NT2/D1 (cell line): ENCODE data around the gene PTPN12.

Source experiments
- DNase-seq: peaks from one replicate; pipeline ENCODE4 v3.0.0-alpha.2; 2011; ENCODE audit warnings: low read depth, low spot score
- H3K27me3 ChIP-seq: 2 replicates; pipeline ENCODE4 v1.6.0; 2011; ENCODE audit warnings: mild to moderate bottlenecking; ENCODE audit not compliant: insufficient read length, insufficient read depth
- H3K36me3 ChIP-seq: 2 replicates; pipeline ENCODE4 v1.6.1; 2011; ENCODE audit warnings: mild to moderate bottlenecking, low read length, mixed read lengths; ENCODE audit not compliant: insufficient read depth, insufficient read length
- H3K4me1 ChIP-seq: 2 replicates; pipeline ENCODE4 v1.5.1; 2011; ENCODE audit not compliant: insufficient read depth, insufficient read length
- H3K4me3 ChIP-seq: 2 replicates; pipeline ENCODE4 v1.5.1; 2011; ENCODE audit warnings: low read depth; ENCODE audit not compliant: insufficient read length
- H3K9ac ChIP-seq: 2 replicates; pipeline ENCODE4 v1.6.0; 2011; ENCODE audit warnings: low read depth; ENCODE audit not compliant: insufficient read length
- H3K9me3 ChIP-seq: 2 replicates; pipeline ENCODE4 v1.5.1; 2011; ENCODE audit warnings: mild to moderate bottlenecking, low read length; ENCODE audit not compliant: insufficient read depth
- SUZ12 ChIP-seq: IDR thresholded peaks from 2 replicates; pipeline ENCODE4 v1.6.1; 2011; ENCODE audit not compliant: insufficient read length, insufficient read depth; ENCODE audit errors: extremely low read depth
- YY1 ChIP-seq: IDR thresholded peaks from 2 replicates; pipeline ENCODE4 v1.6.1; 2011; ENCODE audit not compliant: insufficient read length, insufficient read depth
- ZNF274 ChIP-seq: IDR thresholded peaks from 2 replicates; pipeline ENCODE4 v1.6.1; 2011; ENCODE audit warnings: mild to moderate bottlenecking, low read depth, low read length

PTPN12 gene

DNA sequence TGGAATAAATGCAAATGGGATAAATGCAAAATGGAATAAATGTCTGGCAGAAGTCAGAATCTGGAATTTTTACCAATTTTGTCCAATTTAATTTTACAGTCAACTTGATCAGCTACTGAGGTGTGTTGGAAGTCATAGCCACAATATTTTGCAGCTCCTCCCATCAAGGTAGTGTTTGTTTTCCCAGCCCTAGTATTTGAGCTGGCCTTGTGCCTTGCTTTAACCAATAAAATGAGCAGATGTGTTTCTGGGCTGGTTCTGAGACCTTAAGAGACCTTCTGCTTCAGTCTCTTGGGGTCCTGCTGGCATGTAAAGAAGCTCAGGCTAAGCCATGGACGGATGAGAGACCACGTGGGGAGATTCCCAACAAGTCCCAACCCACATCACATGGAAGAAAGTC, 116.5 kb downstream of the PTPN12 start:
- Histone ChIP-seq H3K9ac (no peak overlapping the region), H3K4me3 (no peak overlapping the region), H3K4me1 (no peaks in the 10 kb centered on the region), H3K27me3 (no peaks in the 10 kb centered on the region), H3K9me3 (no peaks in the 10 kb centered on the region), H3K36me3 (peaks cover 31% of the 10 kb centered on the region)
- DNase-seq: no peak
- TF ChIP-seq YY1 (no peak), SUZ12 (no peak), ZNF274 (no peak)

DNA sequence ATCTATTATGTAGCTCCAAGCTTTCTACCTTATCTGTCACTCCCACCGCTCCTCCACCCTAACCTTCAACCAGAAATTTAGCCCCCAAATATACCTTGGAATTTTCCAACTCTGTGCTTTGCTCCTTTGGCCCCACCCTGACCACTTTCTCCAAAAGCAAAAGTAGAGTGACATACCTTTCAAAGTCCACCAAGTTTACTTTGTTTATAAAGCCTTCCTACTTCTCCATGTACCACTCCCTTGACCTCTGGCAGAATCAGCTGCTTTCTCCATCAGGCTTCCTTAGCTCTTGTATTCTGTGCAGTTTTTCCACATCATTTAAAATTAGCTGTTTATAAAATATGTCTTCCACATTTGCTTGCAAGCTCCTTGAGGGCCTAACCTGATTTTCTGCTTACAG, 118.3 kb downstream of the PTPN12 start:
- no peak for DNase-seq
- peaks cover 31% of the 10 kb centered on the region for H3K36me3 ChIP-seq
- H3K4me1 ChIP-seq: no peaks in the 10 kb centered on the region
- no peak overlapping the region for H3K4me3 ChIP-seq
- no peak overlapping the region for H3K9ac ChIP-seq
- no peaks in the 10 kb centered on the region for H3K9me3 ChIP-seq
- H3K27me3 ChIP-seq: no peaks in the 10 kb centered on the region
- TF ChIP-seq YY1 (no peak), SUZ12 (no peak), ZNF274 (no peak)

DNA sequence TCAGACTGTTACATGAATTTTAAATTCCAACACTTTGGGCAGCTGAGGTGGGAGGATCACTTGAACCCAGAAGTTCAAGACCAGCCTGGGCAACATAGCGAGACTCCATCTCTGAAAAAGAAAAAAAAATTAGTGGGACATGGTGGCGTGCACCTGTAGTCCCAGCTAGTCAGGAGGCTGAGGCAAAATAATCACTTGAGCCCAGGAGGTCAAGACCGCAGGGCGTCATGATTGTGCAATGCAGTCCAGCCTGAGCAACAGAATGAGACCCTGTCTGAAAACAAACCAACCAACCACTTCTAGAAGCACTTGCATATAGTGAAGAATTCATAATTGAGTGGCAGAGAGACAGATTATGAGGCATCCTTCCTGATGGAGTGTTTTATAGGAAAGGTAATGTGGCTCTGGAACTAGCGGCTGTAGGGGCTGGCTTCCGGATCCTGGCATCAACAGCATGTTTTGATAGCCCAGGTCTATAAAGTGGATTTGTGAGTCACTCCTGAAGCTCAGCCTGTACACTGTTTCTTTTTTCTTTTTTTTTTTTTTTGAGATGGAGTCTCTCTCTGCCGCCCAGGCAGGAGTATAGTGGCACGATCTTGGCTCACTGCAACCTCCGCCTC, 118.9 kb downstream of the PTPN12 start:
- no peak for DNase-seq
- peaks cover 31% of the 10 kb centered on the region for H3K36me3 ChIP-seq
- no peak overlapping the region for H3K9ac ChIP-seq
- no peaks in the 10 kb centered on the region for H3K9me3 ChIP-seq
- H3K27me3 ChIP-seq: no peaks in the 10 kb centered on the region
- no peak for TF ChIP-seq YY1
- no peak for TF ChIP-seq SUZ12
- TF ChIP-seq ZNF274: no peak
- no peaks in the 10 kb centered on the region for H3K4me1 ChIP-seq
- no peak overlapping the region for H3K4me3 ChIP-seq

DNA sequence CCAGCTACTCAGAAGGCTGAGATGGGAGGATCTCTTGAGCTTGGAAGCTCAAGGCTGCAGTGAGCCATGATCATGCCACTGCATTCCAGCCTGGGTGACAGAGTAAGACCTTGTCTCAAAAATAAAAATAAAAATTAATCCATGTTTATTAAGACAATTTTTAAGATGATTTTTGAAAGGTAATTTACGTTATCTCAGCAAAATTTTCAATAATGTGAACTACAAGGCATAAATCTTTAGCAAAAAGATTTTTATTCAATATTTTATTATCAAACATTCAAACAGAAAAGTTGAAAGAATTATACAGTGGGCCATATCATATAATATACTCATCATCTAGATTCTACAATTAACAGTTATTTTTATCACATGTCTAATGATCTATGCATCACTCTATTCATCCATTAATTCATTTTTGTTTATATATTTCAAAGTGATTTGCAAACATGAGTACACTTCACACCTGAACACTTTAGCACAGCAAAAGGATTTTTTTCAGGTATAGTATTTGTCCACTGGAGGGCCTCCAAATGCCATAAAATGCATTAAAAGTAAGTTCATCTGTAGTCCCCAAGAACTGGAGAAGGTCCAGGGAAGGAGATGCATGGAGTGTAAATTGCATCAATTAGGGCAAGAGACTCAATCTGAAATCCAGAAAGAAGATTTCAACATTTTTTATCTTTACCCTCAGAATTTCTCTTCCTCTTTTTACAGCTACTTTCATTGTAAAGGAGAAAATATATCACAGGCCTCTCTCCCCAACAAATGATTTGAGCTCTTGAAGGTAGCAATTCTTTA, 120.5 kb downstream of the PTPN12 start:
- Histone ChIP-seq H3K27me3 (no peaks in the 10 kb centered on the region), H3K4me1 (no peaks in the 10 kb centered on the region), H3K36me3 (peaks cover 31% of the 10 kb centered on the region), H3K4me3 (no peak overlapping the region), H3K9me3 (no peaks in the 10 kb centered on the region), H3K9ac (no peak overlapping the region)
- TF ChIP-seq ZNF274 (no peak), SUZ12 (no peak), YY1 (no peak)
- DNase-seq: no peak

DNA sequence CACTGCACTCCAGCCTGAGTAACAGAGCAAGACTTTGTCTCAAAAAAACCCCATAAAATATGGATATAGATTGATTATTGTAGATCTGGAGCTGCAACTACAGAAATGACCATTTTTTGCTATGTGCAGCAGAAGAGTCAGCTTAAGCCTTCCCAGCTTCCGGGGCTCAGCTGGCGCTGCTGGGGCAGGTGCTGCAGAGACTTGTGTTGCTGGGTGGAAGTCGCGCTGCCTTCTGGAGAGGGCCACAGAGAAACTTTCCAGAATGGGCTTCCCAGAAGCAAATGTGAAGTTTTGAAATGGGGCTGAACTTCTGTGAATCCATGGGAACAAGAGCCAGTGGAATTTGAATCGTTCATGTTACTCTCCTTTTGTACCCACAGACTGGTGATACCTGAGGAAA, 121.8 kb downstream of the PTPN12 start:
- no peak overlapping the region for H3K4me3 ChIP-seq
- TF ChIP-seq ZNF274 (no peak), SUZ12 (no peak), YY1 (no peak)
- H3K27me3 ChIP-seq: no peaks in the 10 kb centered on the region
- no peak for DNase-seq
- H3K9me3 ChIP-seq: no peaks in the 10 kb centered on the region
- no peaks in the 10 kb centered on the region for H3K4me1 ChIP-seq
- peaks cover 23% of the 10 kb centered on the region for H3K36me3 ChIP-seq
- H3K9ac ChIP-seq: no peak overlapping the region

DNA sequence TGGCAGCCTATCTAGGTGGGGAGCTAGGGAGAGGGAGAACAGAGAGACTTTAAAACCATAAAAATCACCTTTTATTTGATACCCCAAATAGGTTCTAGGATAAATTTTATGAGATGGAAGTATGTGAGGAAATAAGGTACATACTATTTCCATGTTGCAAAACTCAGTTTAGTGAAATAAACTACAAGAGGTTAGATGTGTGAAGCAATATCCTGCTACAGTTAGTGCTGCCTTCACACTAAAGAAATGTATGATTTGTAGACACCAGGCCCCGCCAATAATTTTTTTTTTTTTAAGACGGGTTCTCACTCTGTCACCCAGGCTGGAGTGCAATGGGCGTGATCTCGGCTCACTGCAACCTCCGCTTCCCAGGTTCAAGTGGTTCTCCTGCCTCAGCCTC, 124.7 kb downstream of the PTPN12 start:
- no peaks in the 10 kb centered on the region for H3K4me1 ChIP-seq
- H3K36me3 ChIP-seq: peaks cover 9% of the 10 kb centered on the region
- H3K4me3 ChIP-seq: no peak overlapping the region
- no peak for DNase-seq
- no peaks in the 10 kb centered on the region for H3K27me3 ChIP-seq
- H3K9me3 ChIP-seq: no peaks in the 10 kb centered on the region
- TF ChIP-seq YY1 (no peak), ZNF274 (no peak), SUZ12 (no peak)
- no peak overlapping the region for H3K9ac ChIP-seq

DNA sequence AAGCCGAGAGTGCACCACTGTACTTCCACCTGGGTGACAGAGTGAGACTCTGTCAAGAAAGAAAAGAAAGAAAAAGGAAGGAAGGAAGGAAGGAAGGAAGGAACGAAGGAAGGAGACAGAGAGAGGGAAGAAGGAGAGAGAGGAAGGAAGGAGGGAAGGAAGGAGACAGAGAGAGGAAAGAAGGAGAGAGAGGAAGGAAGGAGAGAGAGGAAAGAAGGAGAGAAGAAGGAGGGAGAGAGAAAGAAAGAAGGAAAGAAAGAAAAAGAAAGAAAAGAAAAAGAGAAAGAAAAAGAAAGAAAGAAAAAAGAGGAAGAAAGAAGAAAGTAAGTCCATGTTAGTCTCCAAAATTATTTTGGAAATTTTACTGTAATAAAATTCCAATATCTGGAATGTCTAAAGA, 125.8 kb downstream of the PTPN12 start:
- Histone ChIP-seq H3K9ac (no peak overlapping the region), H3K27me3 (no peaks in the 10 kb centered on the region), H3K4me1 (no peaks in the 10 kb centered on the region), H3K9me3 (no peaks in the 10 kb centered on the region), H3K4me3 (no peak overlapping the region), H3K36me3 (peaks cover 7% of the 10 kb centered on the region)
- DNase-seq: no peak
- no peak for TF ChIP-seq SUZ12
- no peak for TF ChIP-seq YY1
- no peak for TF ChIP-seq ZNF274
